GM19035 (cell line): Measurements from ENCODE around the gene TAF11L3.
"Not testable (repeated sequence)": the region's sequence is repeated elsewhere in the genome, so short reads cannot be mapped to it uniquely, and the experiment has no call there.

ENCODE experiments used
- ATAC-seq: cut with Tn5 transposase; IDR thresholded peaks from one replicate; pipeline ENCODE4 v1.9.1; 2021; ENCODE audit not compliant: unreplicated experiment

TAF11L3 gene

DNA sequence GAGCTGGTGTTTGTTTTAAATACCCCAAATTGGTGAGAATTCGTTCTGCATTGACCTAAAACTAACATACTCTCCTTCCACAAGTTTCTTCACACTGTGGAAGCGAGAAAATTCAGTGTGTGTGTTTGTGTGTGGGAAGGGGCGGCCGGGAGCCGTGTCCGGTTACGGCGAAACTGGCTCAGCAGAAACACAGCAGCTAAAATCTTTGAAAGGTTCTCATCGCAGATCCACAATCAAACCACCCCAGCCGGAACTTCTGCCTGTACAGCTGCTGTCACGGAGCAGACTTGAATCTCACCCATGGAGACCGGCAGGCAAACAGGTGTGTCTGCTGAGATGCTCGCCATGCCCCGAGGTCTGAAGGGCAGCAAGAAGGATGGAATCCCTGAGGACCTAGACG, at the start of gene TAF11L3:
Gene TAF11L3 (plus strand): TSS at position 301 of the 400 bp plus-strand sequence.
- not testable (repeated sequence) for ATAC-seq

DNA sequence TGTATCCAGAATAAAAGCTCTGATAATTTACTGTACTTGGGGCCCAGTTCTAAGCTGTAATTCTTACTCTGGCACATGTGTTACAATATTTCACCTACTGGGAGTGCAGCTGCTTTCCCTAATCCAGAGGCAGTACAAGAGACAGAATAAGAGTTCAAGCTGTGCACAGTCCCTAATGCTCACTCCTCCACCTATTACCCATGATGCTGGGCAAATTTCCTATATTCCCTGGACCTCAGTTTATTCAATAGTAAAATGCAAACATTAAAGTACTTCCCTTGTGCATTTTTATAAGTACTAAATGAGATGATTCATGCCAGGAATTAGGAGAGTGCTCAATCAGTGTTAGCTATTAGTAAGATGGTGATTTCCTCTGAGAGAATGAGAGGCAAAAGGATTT, 48.1 kb upstream of the TAF11L3 start:
- ATAC-seq, result no peak

DNA sequence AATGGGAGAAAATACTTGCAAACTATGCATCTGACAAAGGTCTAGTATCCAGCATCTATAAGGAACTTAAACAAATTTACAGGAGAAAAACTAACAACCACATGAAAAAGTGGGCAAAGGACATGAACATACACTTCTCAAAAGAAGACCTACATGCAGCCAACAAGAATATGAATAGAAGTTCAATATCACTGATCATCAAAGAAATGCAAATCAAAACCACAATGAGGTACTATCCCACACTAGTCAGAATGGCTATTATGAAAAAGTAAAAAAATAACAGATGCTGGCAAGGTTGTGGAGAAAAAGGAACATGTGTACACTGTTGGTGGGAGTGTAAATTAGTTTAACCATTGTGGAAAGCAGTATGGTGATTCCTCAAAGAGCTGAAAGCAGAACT, 43.1 kb upstream of the TAF11L3 start:
- not testable (repeated sequence) for ATAC-seq

DNA sequence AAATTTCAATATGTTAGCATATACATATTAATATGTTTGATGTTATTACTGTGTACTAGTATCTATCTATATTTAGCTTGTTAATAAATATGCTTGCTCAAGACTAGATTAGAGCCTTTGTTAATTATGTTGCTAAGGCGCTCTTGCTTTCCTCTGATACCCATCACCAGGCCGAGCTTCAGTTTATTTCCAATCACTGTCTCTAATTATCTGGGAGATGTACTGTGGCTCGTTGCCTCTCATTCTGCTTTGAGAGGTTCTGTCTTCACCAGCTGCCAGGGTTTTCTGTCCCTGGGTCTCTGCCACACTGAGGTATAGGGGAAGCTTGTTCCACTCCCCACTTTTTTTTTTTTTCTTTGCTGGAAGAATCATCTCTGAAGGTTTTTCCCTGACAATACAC, 41.1 kb upstream of the TAF11L3 start:
- no peak for ATAC-seq

DNA sequence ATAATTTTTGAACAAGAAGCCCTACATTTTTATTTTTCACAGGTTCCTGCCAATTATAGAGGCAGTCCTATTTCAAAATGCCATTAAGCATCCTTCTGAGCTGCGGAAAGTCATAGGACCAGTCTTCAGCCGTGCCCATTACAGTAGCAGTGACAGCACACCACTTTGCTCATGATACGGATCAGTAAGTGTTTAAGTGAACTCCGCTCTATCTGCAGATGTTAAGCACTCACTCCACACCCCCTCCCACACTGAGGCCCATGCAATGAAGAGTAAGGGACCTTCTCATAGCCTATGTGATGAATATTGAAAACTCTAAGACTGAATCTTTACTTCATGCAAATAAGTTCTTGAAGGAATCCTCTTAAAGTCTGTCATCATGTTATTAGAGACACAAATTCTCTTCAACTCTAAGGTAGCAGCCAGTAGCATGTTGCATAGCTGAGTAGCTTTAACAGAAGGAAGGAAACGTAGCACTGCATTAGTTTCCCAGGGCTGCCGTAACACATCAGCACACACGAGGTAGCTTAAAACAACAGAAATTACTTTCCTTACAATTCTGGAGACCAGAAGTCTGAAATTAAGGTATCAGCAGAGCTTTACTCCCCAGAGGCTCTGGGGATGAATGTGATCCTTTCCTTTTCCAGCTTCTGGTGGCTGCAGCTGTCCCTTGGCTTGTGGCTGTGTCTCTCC, 40.4 kb upstream of the TAF11L3 start:
- no peak for ATAC-seq

DNA sequence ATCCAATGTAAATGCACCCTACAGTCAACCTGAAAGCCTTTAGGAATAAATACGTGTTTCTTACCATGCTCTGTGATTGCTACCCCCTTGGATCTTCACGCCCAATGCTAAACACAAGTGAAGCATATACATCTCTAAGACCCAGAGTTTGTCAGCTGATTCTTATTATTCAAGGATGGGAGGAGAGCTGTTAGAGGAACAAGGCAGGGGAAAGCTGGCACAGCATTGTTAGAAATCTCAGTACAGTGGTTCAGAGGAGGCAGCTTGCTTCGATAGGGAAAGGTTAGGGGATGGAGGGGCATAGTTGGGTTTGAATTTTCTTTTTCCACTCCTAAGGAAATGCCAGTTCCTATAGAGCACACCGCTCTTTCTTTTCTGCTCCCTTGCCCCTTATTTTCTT, 36.8 kb upstream of the TAF11L3 start:
- ATAC-seq, result no peak

DNA sequence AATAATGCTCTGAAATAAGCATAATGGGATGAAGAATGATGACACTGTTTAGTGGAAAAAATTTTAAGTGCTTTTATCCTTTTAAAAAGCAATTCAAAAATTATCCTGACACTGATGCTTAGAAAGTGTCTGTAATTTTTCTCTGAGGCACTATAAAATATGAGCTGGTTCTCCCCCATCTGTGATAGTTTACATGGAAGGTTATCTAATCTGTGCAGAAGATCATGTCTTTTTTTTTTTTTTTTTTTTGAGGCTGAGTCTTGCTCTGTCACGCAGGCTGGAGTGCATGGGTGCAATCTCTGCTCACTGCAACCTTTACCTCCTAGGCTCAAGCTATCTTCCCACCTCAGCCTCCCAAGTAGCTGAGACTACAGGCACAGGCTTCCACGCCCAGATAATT, 35.4 kb upstream of the TAF11L3 start:
- no peak for ATAC-seq

DNA sequence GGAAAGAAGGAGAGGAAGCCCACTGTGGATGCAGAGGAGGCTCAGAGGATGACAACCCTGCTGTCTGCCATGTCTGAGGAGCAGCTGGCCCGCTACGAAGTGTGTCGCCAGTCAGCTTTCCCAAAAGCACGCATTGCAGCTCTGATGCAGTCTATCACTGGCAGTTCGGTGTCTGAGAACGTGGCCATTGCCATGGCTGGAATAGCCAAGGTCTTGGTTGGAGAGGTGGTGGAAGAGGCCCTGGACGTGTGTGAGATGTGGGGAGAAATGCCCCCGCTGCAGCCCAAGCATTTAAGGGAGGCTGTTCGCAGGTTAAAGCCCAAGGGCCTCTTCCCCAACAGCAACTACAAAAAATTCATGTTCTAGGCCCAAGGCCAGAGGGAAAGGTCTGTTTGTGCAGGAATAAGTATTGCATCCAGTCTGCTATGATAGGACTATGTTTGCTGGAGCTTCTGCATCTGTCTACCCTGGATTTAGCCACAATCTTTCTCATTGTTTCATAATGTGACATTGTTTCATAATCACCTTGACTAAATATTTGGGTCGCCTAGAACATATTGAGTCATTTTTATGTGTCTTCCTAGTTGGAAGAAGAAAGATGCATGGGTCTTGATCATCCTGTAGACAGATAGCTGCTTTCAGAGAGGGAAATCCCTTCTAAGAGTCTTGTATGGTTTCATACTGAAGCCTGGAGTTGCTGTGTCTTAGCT, 31.5 kb upstream of the TAF11L3 start:
- ATAC-seq, result not testable (repeated sequence)

DNA sequence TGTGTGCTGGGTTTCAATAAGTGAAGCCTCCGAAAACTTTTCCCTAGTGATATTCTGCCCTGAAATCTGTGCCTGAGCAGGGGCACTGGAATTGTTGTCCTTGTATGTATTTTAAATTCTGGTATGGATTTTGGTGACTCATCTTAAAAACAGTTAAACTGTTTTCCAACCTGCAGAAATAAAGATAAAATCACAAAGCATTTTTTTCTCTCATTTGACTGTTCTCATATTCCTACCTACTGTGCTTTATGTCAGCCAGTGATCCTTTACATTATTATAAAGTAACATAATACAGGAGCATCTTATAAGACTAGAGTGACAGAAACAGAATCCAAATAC, 31.0 kb upstream of the TAF11L3 start:
- ATAC-seq, result no peak

DNA sequence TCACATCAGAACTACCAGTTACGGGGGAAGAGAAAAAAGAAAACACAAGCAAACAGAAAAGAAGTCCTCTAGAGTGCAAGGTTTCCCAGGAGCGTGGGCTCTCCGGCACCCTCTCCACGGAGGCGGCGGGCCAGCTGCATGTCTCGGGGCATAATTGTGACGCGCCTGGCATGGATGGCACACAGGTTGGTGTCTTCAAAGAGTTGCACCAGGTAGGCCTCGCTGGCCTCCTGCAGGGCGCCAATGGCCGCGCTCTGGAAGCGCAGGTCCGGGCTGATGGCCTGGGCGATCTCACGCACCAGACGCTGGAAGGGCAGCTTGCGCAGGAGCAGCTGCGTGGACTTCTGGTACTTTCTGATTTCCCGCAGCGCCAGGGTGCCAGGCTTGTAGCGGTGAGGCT, 26.9 kb upstream of the TAF11L3 start:
- not testable (repeated sequence) for ATAC-seq

DNA sequence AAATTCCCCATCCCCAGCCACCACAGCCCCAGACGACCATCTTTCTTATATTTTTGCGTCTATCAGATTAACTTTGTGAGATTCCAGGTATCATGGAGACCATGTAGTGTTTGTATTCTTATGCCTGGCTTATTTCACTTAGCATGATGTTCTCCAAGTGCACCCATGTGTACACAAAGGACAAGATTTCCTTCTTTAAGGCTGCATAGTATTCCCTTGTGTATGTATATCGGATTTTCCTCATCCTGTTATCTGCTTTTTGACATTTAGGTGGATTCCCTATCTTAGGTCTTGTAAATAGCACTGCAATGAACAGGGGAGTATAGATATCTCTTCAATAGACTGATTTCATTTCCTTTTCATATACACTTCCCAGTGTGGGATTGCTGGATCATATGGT, 25.4 kb upstream of the TAF11L3 start:
- ATAC-seq, result no peak

DNA sequence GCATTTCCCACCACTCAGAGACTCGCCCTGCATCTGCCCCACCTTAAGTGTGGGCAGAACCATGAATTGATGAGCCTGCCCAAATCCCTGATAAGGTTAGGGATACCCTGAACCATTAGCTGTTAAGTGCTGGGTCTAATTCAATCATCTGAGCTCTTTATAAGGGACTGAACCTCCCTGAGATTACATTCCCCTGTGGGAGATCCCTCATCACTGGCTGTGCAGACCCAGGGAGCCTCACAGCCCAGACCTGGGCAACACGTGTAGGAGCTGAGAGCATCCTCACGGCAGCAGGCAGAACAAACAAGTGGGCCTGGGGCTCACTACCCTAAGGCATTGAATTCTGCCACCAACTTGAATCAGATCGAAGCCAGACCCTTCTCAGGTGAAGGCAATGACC, 20.7 kb upstream of the TAF11L3 start:
- no peak for ATAC-seq

DNA sequence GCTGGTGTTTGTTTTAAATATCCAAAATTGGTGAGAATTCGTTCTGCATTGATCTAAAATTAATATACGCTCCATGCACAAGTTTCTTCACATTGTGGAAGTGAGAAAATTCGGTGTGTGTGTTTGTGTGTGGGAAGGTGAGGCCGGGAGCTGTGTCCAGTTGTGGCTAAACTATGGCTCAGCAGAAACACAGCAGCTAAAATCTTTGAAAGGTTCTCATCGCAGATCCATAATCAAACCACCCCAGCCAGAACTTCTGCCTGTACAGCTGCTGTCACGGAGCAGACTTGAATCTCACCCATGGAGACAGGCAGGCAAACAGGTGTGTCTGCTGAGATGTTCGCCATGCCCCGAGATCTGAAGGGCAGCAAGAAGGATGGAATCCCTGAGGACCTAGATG, 20.2 kb upstream of the TAF11L3 start, which contains the start of gene TAF11L2:
Gene TAF11L2 (plus strand): TSS at position 301 of the 400 bp plus-strand sequence.
- ATAC-seq, result not testable (repeated sequence)

DNA sequence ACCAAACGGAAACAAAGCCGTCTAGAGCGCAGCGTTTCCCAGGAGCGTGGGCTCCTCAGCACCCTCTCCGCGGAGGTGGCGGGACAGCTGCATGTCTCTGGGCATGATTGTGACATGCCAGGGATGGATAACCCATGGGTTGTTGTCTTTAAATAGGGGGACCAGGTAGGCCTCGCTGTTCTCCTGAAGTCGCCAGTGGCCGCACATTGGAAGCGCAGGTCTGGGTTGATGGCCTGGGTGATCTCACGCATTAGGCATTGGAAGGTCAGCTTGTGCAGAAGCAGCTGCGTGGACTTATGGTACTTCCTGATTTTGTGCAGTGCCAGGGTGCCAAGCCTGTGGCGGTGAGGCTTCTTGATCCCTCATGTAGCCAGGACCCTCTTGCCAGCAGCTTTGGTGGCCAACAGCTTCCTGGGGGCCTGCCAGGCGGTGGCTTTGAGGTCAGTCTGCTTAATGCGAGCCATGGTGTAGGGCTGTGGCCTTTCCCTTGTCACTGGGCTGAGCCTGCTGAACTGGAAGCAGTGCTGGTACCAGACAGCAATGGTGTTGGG, 6.3 kb upstream of the TAF11L3 start:
- no peak for ATAC-seq

DNA sequence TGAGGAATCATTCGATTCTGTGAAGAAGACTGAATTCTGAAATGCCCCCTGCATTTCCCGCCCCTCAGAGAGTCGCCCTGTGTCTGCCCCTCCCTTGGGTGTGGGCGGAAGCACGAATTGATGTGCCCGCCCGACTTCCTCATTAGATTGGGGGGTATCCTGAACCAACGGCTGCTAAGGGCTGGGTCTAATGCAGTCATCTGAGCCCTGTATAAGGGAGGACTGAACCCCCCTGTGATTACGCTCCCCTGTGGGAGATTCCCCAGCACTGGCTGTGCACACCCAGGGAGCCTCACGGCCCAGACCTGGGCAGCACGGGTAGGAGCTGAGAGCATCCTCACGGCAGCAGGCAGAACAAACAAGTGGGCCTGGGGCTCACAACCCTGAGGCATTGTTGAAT, 641 bp upstream of the TAF11L3 start:
- not testable (repeated sequence) for ATAC-seq

DNA sequence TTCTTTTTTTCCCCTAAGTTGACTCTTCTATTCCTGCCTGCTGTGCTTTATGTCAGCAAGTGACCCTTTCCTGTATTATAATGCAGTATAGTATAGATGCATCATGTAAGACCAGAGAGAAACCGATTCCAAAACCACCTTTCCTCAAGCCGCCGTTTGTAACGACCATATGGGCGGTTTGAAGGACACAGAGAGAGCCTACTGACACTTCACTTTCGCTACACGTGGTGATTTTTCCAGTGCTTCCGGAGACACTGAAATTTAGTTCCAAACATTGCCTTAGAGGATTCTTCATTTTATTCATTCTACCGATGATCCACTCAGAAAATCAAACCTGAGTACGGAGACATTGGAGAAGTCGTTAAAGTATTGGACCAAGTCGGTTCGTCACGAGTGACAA, 1.3 kb downstream of the TAF11L3 start:
- ATAC-seq, result not testable (repeated sequence)

DNA sequence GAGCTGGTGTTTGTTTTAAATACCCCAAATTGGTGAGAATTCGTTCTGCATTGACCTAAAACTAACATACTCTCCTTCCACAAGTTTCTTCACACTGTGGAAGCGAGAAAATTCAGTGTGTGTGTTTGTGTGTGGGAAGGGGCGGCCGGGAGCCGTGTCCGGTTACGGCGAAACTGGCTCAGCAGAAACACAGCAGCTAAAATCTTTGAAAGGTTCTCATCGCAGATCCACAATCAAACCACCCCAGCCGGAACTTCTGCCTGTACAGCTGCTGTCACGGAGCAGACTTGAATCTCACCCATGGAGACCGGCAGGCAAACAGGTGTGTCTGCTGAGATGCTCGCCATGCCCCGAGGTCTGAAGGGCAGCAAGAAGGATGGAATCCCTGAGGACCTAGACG, 3.3 kb downstream of the TAF11L3 start, which contains the start of gene TAF11L4:
Gene TAF11L4 (plus strand): TSS at position 301 of the 400 bp plus-strand sequence.
- not testable (repeated sequence) for ATAC-seq

DNA sequence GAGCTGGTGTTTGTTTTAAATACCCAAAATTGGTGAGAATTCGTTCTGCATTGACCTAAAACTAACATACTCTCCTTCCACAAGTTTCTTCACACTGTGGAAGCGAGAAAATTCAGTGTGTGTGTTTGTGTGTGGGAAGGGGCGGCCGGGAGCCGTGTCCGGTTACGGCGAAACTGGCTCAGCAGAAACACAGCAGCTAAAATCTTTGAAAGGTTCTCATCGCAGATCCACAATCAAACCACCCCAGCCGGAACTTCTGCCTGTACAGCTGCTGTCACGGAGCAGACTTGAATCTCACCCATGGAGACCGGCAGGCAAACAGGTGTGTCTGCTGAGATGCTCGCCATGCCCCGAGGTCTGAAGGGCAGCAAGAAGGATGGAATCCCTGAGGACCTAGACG, 6.8 kb downstream of the TAF11L3 start, which contains the start of gene TAF11L5:
Gene TAF11L5 (plus strand): TSS at position 301 of the 400 bp plus-strand sequence.
- ATAC-seq, result not testable (repeated sequence)

DNA sequence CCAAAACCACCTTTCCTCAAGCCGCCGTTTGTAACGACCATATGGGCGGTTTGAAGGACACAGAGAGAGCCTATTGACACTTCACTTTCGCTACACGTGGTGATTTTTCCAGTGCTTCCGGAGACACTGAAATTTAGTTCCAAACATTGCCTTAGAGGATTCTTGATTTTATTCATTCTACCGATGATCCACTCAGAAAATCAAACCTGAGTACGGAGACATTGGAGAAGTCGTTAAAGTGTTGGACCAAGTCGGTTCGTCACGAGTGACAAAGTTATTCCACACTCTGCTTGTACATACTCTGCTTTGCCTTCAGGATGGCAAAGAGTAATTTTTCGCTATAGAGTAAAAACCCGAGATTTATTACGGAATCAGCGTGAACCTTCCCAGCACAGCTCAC, 8.3 kb downstream of the TAF11L3 start:
- not testable (repeated sequence) for ATAC-seq

DNA sequence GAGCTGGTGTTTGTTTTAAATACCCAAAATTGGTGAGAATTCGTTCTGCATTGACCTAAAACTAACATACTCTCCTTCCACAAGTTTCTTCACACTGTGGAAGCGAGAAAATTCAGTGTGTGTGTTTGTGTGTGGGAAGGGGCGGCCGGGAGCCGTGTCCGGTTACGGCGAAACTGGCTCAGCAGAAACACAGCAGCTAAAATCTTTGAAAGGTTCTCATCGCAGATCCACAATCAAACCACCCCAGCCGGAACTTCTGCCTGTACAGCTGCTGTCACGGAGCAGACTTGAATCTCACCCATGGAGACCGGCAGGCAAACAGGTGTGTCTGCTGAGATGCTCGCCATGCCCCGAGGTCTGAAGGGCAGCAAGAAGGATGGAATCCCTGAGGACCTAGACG, 10.2 kb downstream of the TAF11L3 start, which contains the start of gene TAF11L6:
Gene TAF11L6 (plus strand): TSS at position 301 of the 400 bp plus-strand sequence.
- ATAC-seq, result not testable (repeated sequence)
